K562 (cell line): Measurements from ENCODE around the gene B3GALNT2. TPM values are rescaled to one million over a fixed set of nuclear protein-coding genes. Genes with fewer than 3 reads are reported as not detected.

Experiments
- GTF2A2 ChIP-seq: IDR thresholded peaks from 2 replicates; pipeline ENCODE4 v1.6.1; 2016; ENCODE audit warnings: mild to moderate bottlenecking, missing genetic modification characterization, missing compliant biosample characterization
- HBP1 ChIP-seq: fragments of 450-650 bp; formaldehyde crosslinking; IDR thresholded peaks from 2 replicates; pipeline ENCODE4 v1.4.0; 2022; ENCODE audit warnings: missing genetic modification characterization
- MAFG ChIP-seq: fragments of 450-650 bp; conservative IDR thresholded peaks from 2 replicates; pipeline ENCODE4 v1.6.1; 2016; ENCODE audit warnings: missing genetic modification characterization, missing compliant biosample characterization
- MTA3 ChIP-seq: fragments of 450-650 bp; formaldehyde crosslinking; IDR thresholded peaks from 2 replicates; pipeline ENCODE4 v1.6.1; 2017; ENCODE audit warnings: mild to moderate bottlenecking, borderline replicate concordance
- MXI1 ChIP-seq: IDR thresholded peaks from 2 replicates; pipeline ENCODE4 v1.6.1; 2011; ENCODE audit warnings: low read depth, mild to moderate bottlenecking, improper control_type of control experiment, low read length
- POLR2H ChIP-seq: IDR thresholded peaks from 2 replicates; pipeline ENCODE4 v1.6.1; 2016; ENCODE audit warnings: missing genetic modification characterization, low read depth, mild to moderate bottlenecking, control low read depth, missing compliant biosample characterization, moderate library complexity
- PTTG1 ChIP-seq: fragments of 450-650 bp; IDR thresholded peaks from 2 replicates; pipeline ENCODE4 v1.6.1; 2016; ENCODE audit warnings: low read depth, mild to moderate bottlenecking, missing genetic modification characterization, missing compliant biosample characterization
- RCOR1 ChIP-seq, 2 experiments: IDR thresholded peaks; 2 replicates each; pipeline ENCODE4 v1.6.1; 2012; ENCODE audit warnings: low read depth in 2 of 2, low read length in 2 of 2, borderline replicate concordance in 1 of 2, improper control_type of control experiment in 1 of 2
- SETDB1 ChIP-seq: IDR thresholded peaks from one replicate; pipeline ENCODE4 v1.6.1; 2012; ENCODE audit warnings: low read length, control low read depth, inconsistent platforms
- SP1 ChIP-seq: sonication (generic); formaldehyde crosslinking; IDR thresholded peaks from 2 replicates; pipeline ENCODE4 v1.8.1; 2022; ENCODE audit warnings: mild to moderate bottlenecking, missing genetic modification reagents
- STAT5A ChIP-seq: IDR thresholded peaks from 2 replicates; pipeline ENCODE4 v1.6.1; 2012; ENCODE audit warnings: low read length, inconsistent platforms, borderline replicate concordance
- THAP7 ChIP-seq: fragments of 250-450 bp; sonication (Bioruptor Pico); IDR thresholded peaks from 2 replicates; pipeline ENCODE4 v1.5.0; 2021
- USF1 ChIP-seq: sonication (generic); formaldehyde crosslinking; IDR thresholded peaks from 2 replicates; pipeline ENCODE4 v1.9.0; 2022; ENCODE audit warnings: mild to moderate bottlenecking, missing genetic modification reagents
- ZHX1 ChIP-seq: fragments of 150-350 bp; conservative IDR thresholded peaks from 2 replicates; pipeline ENCODE4 v1.6.1; 2014; ENCODE audit warnings: low read length
- ZNF124 ChIP-seq: sonication (generic); formaldehyde crosslinking; IDR thresholded peaks from 2 replicates; pipeline ENCODE4 v1.8.1; 2022; ENCODE audit warnings: missing genetic modification reagents
- ZNF146 ChIP-seq: IDR thresholded peaks from one replicate; pipeline ENCODE4 v1.6.1; 2018; ENCODE audit warnings: missing compliant biosample characterization; ENCODE audit not compliant: unreplicated experiment
- ZNF274 ChIP-seq: IDR thresholded peaks from 2 replicates; pipeline ENCODE4 v1.6.1; 2011; ENCODE audit warnings: low read depth, mild to moderate bottlenecking, low read length, moderate library complexity, borderline replicate concordance
- polyA plus RNA-seq, 8 experiments: library from polyadenylated mRNA; depleted of rRNA in 4 of 8; stranded (reverse) in 5 of 8; unstranded in 3 of 8; fragments of >200 nt; fragmentation: Nextera tagmentation in 2 of 8; fragmentation: Illumina TruSeq in 1 of 8; extraction: Ambion mirVana in 2 of 8; extraction: Trizol in 1 of 8; gene quantifications; 2 replicates each; pipeline versions ENCODE4 v1.2.1 to v1.2.3, GENCODE V29; 2011 to 2014; ENCODE audit warnings: inconsistent platforms in 1 of 8, missing spikeins in 1 of 8
- total RNA-seq, 7 experiments: library from RNA; depleted of rRNA in 6 of 7; stranded (reverse); fragments of >200 nt in 6 of 7; fragmentation: Illumina TruSeq in 2 of 7; extraction: Trizol in 2 of 7; gene quantifications; 2 replicates each; pipeline versions ENCODE4 v1.2.1 to v1.2.3, GENCODE V29; 2011 to 2021; ENCODE audit warnings: low replicate concordance in 1 of 7
- TF ChIP-seq, protein P1 (sequence below): fragments of 450-650 bp; IDR thresholded peaks from 2 replicates; pipeline ENCODE4 v1.6.1; 2016; ENCODE audit warnings: missing biosample characterization, missing genetic modification characterization
- TF ChIP-seq, protein P2 (sequence below): fragments of 250-450 bp; sonication (Bioruptor Pico); IDR thresholded peaks from 2 replicates; pipeline ENCODE4 v1.6.1; 2021; ENCODE audit warnings: mild to moderate bottlenecking
- TF ChIP-seq, protein P3 (sequence below), 2 experiments: fragments of 450-650 bp; IDR thresholded peaks; 2 replicates each; pipeline ENCODE4 v1.6.1; 2016

The B3GALNT2 gene
- total and polyA plus RNA-seq, 9 of the 15 experiments (the other 6 are each of a cell fraction or from before 2014, with no cell fraction given): 2.0 to 31.7 (median 22.9) TPM

GRCh38 chr1:235442788-235443429 is 61.3 kb downstream of the B3GALNT2 start (continued):
- TF ChIP-seq THAP7: no peak
- no peak for TF ChIP-seq HBP1
- no peak for TF ChIP-seq ZHX1
- TF ChIP-seq SP1: no peak
- TF ChIP-seq, protein P1, sequence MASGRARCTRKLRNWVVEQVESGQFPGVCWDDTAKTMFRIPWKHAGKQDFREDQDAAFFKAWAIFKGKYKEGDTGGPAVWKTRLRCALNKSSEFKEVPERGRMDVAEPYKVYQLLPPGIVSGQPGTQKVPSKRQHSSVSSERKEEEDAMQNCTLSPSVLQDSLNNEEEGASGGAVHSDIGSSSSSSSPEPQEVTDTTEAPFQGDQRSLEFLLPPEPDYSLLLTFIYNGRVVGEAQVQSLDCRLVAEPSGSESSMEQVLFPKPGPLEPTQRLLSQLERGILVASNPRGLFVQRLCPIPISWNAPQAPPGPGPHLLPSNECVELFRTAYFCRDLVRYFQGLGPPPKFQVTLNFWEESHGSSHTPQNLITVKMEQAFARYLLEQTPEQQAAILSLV (tag): peak; percentile 51; the same call in 1 of the 2 replicates
- no peak for TF ChIP-seq STAT5A
- TF ChIP-seq, protein P2, sequence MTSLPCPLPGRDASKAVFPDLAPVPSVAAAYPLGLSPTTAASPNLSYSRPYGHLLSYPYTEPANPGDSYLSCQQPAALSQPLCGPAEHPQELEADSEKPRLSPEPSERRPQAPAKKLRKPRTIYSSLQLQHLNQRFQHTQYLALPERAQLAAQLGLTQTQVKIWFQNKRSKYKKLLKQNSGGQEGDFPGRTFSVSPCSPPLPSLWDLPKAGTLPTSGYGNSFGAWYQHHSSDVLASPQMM: no peak
- TF ChIP-seq MXI1: no peak
- no peak for TF ChIP-seq ZNF146 (CRISPR knock-in tag)
- no peak for TF ChIP-seq GTF2A2 (tag)
- no peak for TF ChIP-seq ZNF274
- no peak for TF ChIP-seq MTA3
- TF ChIP-seq ZNF124 (CRISPR knock-in tag): no peak
- no peak for TF ChIP-seq SETDB1
- peak; percentile 98 for TF ChIP-seq MAFG (tag)
- TF ChIP-seq, protein P3, sequence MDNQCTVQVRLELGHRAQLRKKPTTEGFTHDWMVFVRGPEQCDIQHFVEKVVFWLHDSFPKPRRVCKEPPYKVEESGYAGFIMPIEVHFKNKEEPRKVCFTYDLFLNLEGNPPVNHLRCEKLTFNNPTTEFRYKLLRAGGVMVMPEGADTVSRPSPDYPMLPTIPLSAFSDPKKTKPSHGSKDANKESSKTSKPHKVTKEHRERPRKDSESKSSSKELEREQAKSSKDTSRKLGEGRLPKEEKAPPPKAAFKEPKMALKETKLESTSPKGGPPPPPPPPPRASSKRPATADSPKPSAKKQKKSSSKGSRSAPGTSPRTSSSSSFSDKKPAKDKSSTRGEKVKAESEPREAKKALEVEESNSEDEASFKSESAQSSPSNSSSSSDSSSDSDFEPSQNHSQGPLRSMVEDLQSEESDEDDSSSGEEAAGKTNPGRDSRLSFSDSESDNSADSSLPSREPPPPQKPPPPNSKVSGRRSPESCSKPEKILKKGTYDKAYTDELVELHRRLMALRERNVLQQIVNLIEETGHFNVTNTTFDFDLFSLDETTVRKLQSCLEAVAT (IDR thresholded peaks at IDR 0.05): peak in 1 of 2 experiments; percentile 25; a peak in 1 of 4 replicates
- TF ChIP-seq PTTG1: no peak
- no peak for TF ChIP-seq POLR2H (tag)
- TF ChIP-seq USF1 (CRISPR knock-in tag): no peak
- TF ChIP-seq RCOR1 (IDR thresholded peaks at IDR 0.05; ENCODE audit: borderline replicate concordance in 1 of 2, low read depth in 2 of 2, low read length in 2 of 2): no peak
